Amniotic stem cell (primary cell): ENCODE data around the gene REV3L.

Experiments used
- DNase-seq: peaks from one replicate; lab custom pipeline; 2025; lab: John Stamatoyannopoulos, UW

REV3L gene

GRCh38 chr6:111423960-111424846 lies 58.8 kb downstream of the REV3L start:
- no peak for DNase-seq

GRCh38 chr6:111423055-111423633 lies 59.9 kb downstream of the REV3L start:
- DNase-seq: no peak

- DNase-seq: no peak
These were observed 63.9 kb downstream of the REV3L start for GRCh38 chr6:111418971-111419693.

GRCh38 chr6:111417946-111418345 lies 65.1 kb downstream of the REV3L start:
- no peak for DNase-seq

- no peak for DNase-seq
These were observed 65.8 kb downstream of the REV3L start for GRCh38 chr6:111417181-111417585.

- DNase-seq: no peak
These were observed 66.5 kb downstream of the REV3L start for GRCh38 chr6:111416529-111416928.

- DNase-seq: no peak
These were observed 68.6 kb downstream of the REV3L start for GRCh38 chr6:111414373-111414772.

GRCh38 chr6:111411978-111412566 lies 70.9 kb downstream of the REV3L start:
- DNase-seq: no peak

- DNase-seq: no peak
These were observed 72.0 kb downstream of the REV3L start for GRCh38 chr6:111411046-111411445.

- no peak for DNase-seq
These were observed 72.6 kb downstream of the REV3L start for GRCh38 chr6:111410371-111410770.

- DNase-seq: no peak
These were observed 73.6 kb downstream of the REV3L start for GRCh38 chr6:111409430-111409829.

GRCh38 chr6:111407686-111408085 lies 75.3 kb downstream of the REV3L start:
- DNase-seq: no peak

GRCh38 chr6:111406200-111406721 lies 76.8 kb downstream of the REV3L start:
- no peak for DNase-seq

- DNase-seq: no peak
These were observed 79.6 kb downstream of the REV3L start for GRCh38 chr6:111403388-111403787.

GRCh38 chr6:111399626-111400025 lies 83.4 kb downstream of the REV3L start:
- no peak for DNase-seq

- no peak for DNase-seq
These were observed 94.3 kb downstream of the REV3L start for GRCh38 chr6:111388681-111389080.

- no peak for DNase-seq
These were observed 100.3 kb downstream of the REV3L start for GRCh38 chr6:111382476-111383294.

- DNase-seq: no peak
These were observed 101.3 kb downstream of the REV3L start for GRCh38 chr6:111381728-111382127.

- no peak for DNase-seq
These were observed 101.9 kb downstream of the REV3L start for GRCh38 chr6:111381123-111381522.

- no peak for DNase-seq
These were observed 103.2 kb downstream of the REV3L start for GRCh38 chr6:111379831-111380230.

GRCh38 chr6:111379302-111379701 lies 103.7 kb downstream of the REV3L start:
- DNase-seq: no peak
